Activated CD4-positive, alpha-beta memory T cell treated with anti-CD3 and anti-CD28 coated beads, Interleukin-2, amount 10 ng/mL, durations not matched to agents 7 days and 5 days (primary cell): ENCODE data around the gene PXYLP1. TPM values are rescaled to one million over a fixed set of nuclear protein-coding genes. Genes with fewer than 3 reads are reported as not detected.

Source experiments
- CTCF ChIA-PET: fragments of 350-600 bp; sonication (Branson Sonifier 250); formaldehyde crosslinking; loops from one replicate; lab custom pipeline; 2021; ENCODE audit warnings: antibody characterized with exemption, inconsistent platforms; lab: Charles Lee
- POLR2A ChIA-PET: fragments of 350-600 bp; sonication (Branson Sonifier 250); formaldehyde crosslinking; loops from one replicate; lab custom pipeline; 2021; ENCODE audit warnings: antibody characterized with exemption; lab: Charles Lee
- DNase-seq: peaks from one replicate; pipeline ENCODE4 v3.0.0-alpha.2; 2020
- H3K27ac Mint-ChIP-seq: one replicate; pipeline ENCODE4 v1.8.0; 2021; ENCODE audit warnings: mild to moderate bottlenecking, mixed read lengths
- H3K27me3 Mint-ChIP-seq: one replicate; pipeline ENCODE4 v1.8.0; 2021; ENCODE audit warnings: mixed read lengths
- H3K36me3 Mint-ChIP-seq: one replicate; pipeline ENCODE4 v1.8.0; 2021; ENCODE audit warnings: low read depth, mixed read lengths
- H3K4me1 Mint-ChIP-seq: one replicate; pipeline ENCODE4 v1.8.0; 2021; ENCODE audit warnings: mixed read lengths
- H3K4me3 Mint-ChIP-seq: one replicate; pipeline ENCODE4 v1.8.0; 2021; ENCODE audit warnings: mild to moderate bottlenecking, mixed read lengths
- H3K9me3 Mint-ChIP-seq: one replicate; pipeline ENCODE4 v1.8.0; 2021; ENCODE audit warnings: mixed read lengths
- total RNA-seq, 2 experiments: library from RNA; stranded (reverse); gene quantifications; one replicate each; pipeline ENCODE4 v1.2.3, GENCODE V29; 2021

PXYLP1 gene
- total RNA-seq, 2 experiments from 2014 or later = 16.1 to 16.5 TPM

DNA sequence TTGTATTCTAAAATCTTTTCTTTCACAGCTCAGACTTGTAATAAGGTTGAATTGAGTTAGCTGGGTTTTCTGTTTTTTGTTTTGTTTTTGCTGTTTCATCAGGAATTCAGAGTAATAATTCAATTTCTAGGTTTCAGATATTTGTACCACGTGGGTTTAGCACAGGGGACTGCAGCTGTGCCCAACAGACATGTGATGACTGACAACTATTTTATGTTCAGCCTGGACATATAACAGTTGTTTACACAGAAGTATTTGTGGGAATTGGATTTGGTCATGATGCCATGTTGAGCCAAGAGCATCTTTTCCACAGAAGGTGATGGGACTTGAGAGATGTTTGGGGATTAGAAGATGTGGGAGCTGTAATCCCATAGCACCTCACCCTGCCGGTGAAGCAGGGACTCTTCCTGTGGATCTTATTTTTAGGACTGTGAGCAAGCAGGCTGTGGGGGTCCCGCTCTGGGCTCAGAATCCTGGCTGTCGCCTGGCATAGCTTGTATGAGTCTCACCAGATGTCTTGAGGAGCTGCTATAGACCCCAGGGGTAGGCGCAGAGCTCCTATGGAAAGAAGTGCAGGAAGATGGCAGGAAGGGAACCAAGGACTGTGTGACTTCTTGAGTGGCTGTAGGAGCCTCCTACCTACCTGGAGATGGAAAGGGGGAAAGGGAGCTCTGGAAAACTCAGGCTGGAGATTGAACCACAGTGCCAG lies 23.7 kb downstream of the PXYLP1 start:
- POLR2A ChIA-PET = interaction anchor here (1.5 to 3.8 kb wide), 3 partner anchors 11 to 24 kb away, joined by 7 to 19 read pairs (median 14); partner anchors contain the start of gene PXYLP1
- Mint-ChIP-seq H3K4me1 (peaks cover 19% of the 10 kb centered on the region), H3K9me3 (no peaks in the 10 kb centered on the region), H3K36me3 (peaks cover under 1% of the 10 kb centered on the region), H3K27ac (peak overlapping the region; percentile 11), H3K27me3 (no peaks in the 10 kb centered on the region), H3K4me3 (no peak overlapping the region)
- DNase-seq = no peak
- CTCF ChIA-PET = interaction anchor here (1.0 to 3.4 kb wide), 9 partner anchors 10 to 63 kb away, joined by 3 to 52 read pairs (median 4); partner anchors contain the start of gene PXYLP1

DNA sequence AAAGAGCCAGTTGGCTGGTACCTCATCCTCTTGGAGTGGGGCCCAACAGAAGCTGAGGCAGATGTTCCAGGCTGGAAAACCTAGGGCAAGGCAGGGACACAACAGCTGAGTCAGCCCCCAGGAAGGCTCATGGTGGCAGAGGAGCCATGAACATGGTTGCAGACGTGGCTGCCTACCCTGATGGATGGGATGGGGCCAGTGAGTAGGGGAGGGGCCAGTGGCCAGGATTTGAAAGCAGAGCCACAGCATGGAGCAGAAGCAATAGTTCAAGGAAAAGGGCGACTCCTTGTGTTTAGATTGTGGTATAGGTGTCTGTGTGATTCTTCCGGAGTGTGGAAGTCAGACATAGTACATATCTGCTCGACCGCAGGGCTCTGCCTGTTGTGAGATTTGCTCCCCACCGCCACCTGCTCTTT lies 24.2 kb downstream of the PXYLP1 start:
- peak; percentile 50 for DNase-seq
- ChIA-PET POLR2A (interaction anchor here (1.5 to 3.8 kb wide), 3 partner anchors 11 to 24 kb away, joined by 7 to 19 read pairs (median 14); partner anchors contain the start of gene PXYLP1), CTCF (interaction anchor here (1.0 to 3.4 kb wide), 8 partner anchors 10 to 64 kb away, joined by 3 to 52 read pairs (median 4); partner anchors contain the start of gene PXYLP1)
- peaks cover 4% of the 10 kb centered on the region for H3K36me3 Mint-ChIP-seq
- H3K4me1 Mint-ChIP-seq = peaks cover 21% of the 10 kb centered on the region
- H3K27ac Mint-ChIP-seq = no peak overlapping the region
- H3K27me3 Mint-ChIP-seq = no peaks in the 10 kb centered on the region
- no peaks in the 10 kb centered on the region for H3K9me3 Mint-ChIP-seq
- no peak overlapping the region for H3K4me3 Mint-ChIP-seq

DNA sequence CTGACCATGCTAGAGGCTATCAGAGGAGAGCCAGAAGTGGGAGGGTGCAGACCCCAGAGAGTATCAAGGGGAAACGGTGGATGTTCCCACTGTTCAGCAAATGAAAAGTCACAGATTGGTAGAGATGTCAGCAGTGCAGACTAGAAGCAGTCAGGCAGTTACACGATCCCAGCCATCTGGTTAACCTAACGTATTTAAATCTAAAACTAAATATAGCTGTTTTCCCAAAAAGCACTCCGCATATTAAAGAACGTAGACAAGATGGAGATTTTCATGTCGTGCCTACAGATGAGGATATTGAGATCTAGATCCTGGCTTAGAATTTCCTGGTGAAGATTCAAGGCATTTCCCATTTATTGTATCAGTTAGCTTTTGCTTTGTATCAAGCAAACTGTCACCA lies 25.2 kb downstream of the PXYLP1 start:
- POLR2A ChIA-PET = interaction anchor here (3.0 to 3.8 kb wide), 2 partner anchors 10 to 25 kb away, joined by 14 to 19 read pairs; partner anchors contain the start of gene PXYLP1
- H3K9me3 Mint-ChIP-seq = no peaks in the 10 kb centered on the region
- no peak overlapping the region for H3K27ac Mint-ChIP-seq
- H3K27me3 Mint-ChIP-seq = no peaks in the 10 kb centered on the region
- no peak for DNase-seq
- CTCF ChIA-PET = interaction anchor here (0.5 to 3.4 kb wide), 6 partner anchors 9 to 65 kb away, joined by 3 to 52 read pairs (median 4); partner anchors contain the start of gene PXYLP1
- peaks cover 31% of the 10 kb centered on the region for H3K4me1 Mint-ChIP-seq
- no peak overlapping the region for H3K4me3 Mint-ChIP-seq
- H3K36me3 Mint-ChIP-seq = peaks cover 12% of the 10 kb centered on the region

DNA sequence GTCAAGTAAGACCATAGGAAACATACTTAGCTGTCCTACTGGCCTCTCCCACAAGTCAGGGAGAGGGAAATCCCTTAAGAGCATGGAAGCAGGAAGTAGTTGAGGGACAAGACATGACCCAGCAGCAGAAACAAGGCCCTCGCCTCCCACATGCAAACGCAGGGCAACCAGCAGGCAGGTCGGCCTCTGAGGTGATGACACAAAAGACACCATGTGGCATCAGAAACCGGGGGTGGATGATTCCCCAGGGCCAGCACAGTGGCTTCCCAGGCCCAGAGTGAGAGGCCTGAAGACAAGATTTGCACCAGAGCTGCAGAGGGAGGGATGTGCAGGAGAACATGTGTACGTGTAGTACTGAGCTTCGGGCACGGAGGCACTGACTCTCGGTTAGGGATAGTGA lies 26.3 kb downstream of the PXYLP1 start:
- H3K36me3 Mint-ChIP-seq = peaks cover 16% of the 10 kb centered on the region
- H3K9me3 Mint-ChIP-seq = no peaks in the 10 kb centered on the region
- DNase-seq = no peak
- H3K27ac Mint-ChIP-seq = no peak overlapping the region
- no peak overlapping the region for H3K4me3 Mint-ChIP-seq
- ChIA-PET POLR2A (interaction anchor here (1.6 to 1.7 kb wide), 2 partner anchors 9 to 26 kb away, joined by 8 to 11 read pairs; partner anchors contain the start of gene PXYLP1), CTCF (interaction anchor here (1.8 kb wide), 1 partner anchor 27 kb away, joined by 12 read pairs; the partner anchor contains the start of gene PXYLP1)
- no peaks in the 10 kb centered on the region for H3K27me3 Mint-ChIP-seq
- peaks cover 36% of the 10 kb centered on the region for H3K4me1 Mint-ChIP-seq

DNA sequence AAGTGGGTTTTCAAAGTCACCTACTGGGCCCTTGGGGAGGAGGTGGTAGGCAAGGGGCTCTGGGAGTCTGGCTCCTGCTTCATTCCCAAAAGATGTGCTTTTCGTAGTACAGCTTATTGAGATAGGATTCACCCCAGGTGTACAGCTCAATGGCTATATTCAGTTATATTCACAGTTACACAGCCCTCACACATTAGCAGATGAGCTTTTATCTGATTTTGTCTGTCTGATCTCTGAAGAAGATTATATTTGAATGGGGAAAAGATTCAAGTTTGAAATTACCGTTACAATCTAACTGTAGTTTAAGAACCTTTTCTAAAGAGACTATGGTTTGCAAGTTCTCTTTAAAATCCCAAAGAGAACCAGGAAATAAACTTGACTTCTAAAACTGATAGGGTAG lies 27.3 kb downstream of the PXYLP1 start:
- Mint-ChIP-seq H3K36me3 (peaks cover 16% of the 10 kb centered on the region), H3K27me3 (no peaks in the 10 kb centered on the region), H3K9me3 (no peaks in the 10 kb centered on the region), H3K4me1 (peaks cover 36% of the 10 kb centered on the region), H3K4me3 (no peak overlapping the region), H3K27ac (no peak overlapping the region)
- ChIA-PET POLR2A (interaction anchor here (1.6 to 1.7 kb wide), 2 partner anchors 8 to 27 kb away, joined by 8 to 11 read pairs; partner anchors contain the start of gene PXYLP1), CTCF (interaction anchor here (1.3 to 1.8 kb wide), 2 partner anchors 8 to 28 kb away, joined by 3 to 12 read pairs; partner anchors contain the start of gene PXYLP1)
- DNase-seq = no peak

DNA sequence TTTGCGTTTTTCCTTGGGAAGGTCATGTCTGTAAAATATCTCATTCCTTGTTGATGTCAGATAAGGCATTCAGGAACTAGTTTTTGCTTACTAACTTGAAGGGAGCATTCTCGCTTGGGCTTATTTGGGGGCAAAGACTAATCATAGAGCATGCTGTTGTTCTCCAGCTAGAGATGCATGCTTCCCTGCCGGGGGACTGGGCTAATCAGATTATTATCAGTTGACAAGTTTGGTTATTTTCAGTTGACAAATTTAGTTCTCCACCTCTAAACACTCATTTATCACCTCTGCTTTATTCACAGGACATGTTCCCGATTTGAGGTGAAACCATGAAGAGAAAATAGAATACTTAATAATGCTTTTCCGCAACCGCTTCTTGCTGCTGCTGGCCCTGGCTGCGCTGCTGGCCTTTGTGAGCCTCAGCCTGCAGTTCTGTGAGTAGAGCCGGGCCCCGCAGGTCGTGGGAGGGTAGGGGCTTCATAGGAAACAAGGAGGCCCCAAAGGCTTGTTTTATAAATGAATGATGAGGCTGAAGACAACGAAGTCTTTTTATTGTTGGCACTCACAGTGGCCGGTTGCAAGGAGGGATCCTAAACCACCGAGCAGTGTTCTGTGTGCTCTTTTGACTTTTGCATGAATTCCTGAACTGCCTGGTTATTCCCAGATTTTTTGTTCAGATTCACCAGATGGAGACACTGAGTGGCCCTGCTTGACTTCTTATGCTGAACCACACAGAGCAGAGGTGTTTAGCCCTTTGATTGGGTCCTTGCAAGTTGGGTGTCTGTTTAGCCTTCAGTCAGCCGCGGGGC lies 28.4 kb downstream of the PXYLP1 start:
- no peaks in the 10 kb centered on the region for H3K9me3 Mint-ChIP-seq
- ChIA-PET CTCF (interaction anchor here (1.8 kb wide), 1 partner anchor 29 kb away, joined by 12 read pairs; the partner anchor contains the start of gene PXYLP1), POLR2A (no interaction called here)
- peaks cover 36% of the 10 kb centered on the region for H3K4me1 Mint-ChIP-seq
- no peak overlapping the region for H3K4me3 Mint-ChIP-seq
- H3K36me3 Mint-ChIP-seq = peaks cover 18% of the 10 kb centered on the region
- no peaks in the 10 kb centered on the region for H3K27me3 Mint-ChIP-seq
- H3K27ac Mint-ChIP-seq = no peak overlapping the region
- no peak for DNase-seq

DNA sequence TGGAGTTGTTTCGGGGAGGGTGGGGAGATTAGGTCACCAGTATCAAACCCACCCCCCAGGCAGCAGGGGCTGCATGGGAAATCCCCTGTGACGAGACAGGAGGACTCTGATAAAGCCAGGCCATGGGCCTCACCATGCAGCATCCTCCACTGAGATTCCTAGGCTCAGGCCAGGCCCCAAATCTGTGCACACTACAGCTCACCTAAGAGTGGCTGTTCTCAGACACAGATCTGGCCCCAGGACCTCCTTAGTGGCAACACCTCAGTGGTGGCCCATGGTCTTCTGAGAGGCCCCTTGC lies 29.0 kb downstream of the PXYLP1 start:
- peaks cover 34% of the 10 kb centered on the region for H3K4me1 Mint-ChIP-seq
- no peaks in the 10 kb centered on the region for H3K9me3 Mint-ChIP-seq
- no peak for DNase-seq
- CTCF ChIA-PET = interaction anchor here (2.3 kb wide), 1 partner anchor 29 kb away, joined by 8 read pairs; the partner anchor contains the start of gene PXYLP1
- H3K27me3 Mint-ChIP-seq = no peaks in the 10 kb centered on the region
- peaks cover 18% of the 10 kb centered on the region for H3K36me3 Mint-ChIP-seq
- H3K4me3 Mint-ChIP-seq = no peak overlapping the region
- POLR2A ChIA-PET = no interaction called here
- no peak overlapping the region for H3K27ac Mint-ChIP-seq

DNA sequence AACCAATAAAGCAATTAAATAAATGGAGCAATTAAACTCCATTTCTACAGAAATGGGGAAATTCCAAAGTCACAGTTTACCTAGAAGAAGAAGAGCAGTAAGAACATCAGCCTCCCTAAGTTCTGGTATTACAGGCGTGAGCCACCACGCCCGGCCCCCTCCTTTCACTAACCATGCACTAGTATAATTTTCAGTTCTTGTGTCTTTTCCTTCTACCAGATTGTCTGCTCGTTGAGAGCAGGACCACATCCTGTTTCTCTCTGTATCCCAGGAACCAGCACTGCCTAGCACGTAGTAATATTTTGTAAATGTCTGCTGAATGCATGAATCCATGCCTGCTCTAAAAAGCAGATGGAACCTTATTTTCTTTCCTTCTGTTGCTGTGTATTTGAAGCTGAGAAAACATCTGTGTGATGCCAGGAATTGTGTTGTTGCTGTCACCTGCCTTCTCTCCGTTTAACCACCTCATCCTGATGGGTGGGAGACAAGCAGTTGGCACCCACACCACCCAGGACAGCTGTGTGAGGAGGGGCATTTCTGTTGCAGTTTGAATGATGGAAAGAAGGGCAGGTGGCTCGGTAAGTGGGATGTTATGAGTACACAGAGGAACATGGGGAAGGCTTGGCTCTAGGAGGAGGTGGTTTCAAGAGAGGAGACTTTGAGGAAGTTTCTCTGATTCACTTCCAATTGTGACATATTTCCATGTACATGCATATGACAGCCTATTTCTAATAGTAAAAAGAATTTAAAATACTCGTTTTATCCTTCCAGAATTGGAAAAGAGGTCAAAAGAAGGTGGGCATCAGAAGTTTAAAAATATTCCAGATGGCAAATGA lies 30.1 kb downstream of the PXYLP1 start:
- Mint-ChIP-seq H3K4me1 (peaks cover 33% of the 10 kb centered on the region), H3K4me3 (no peak overlapping the region), H3K9me3 (no peaks in the 10 kb centered on the region), H3K27me3 (no peaks in the 10 kb centered on the region), H3K27ac (no peak overlapping the region), H3K36me3 (peaks cover 18% of the 10 kb centered on the region)
- ChIA-PET CTCF (interaction anchor here (2.3 kb wide), 1 partner anchor 30 kb away, joined by 8 read pairs; the partner anchor contains the start of gene PXYLP1), POLR2A (no interaction called here)
- no peak for DNase-seq

DNA sequence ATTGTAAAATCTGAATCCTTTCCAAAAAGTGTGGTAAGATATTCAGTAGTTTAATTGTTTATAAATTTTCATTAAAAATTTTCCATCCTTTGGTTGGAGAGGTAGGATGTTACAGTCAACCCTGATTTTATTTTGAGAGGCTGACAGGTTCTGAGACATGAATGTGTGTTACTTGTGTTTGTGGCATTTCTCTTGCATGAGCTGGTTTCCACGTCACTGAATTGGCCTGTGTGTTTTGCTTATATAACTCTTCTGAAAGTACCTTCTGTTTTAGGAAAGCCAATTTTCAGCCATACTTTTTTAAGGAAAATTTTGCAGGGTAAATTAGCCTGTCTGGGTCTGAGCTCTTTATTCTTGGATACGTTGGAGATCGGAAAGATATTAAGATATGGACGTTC lies 30.7 kb downstream of the PXYLP1 start:
- H3K9me3 Mint-ChIP-seq = no peaks in the 10 kb centered on the region
- ChIA-PET CTCF (interaction anchor here (2.3 kb wide), 1 partner anchor 31 kb away, joined by 8 read pairs; the partner anchor contains the start of gene PXYLP1), POLR2A (no interaction called here)
- H3K4me3 Mint-ChIP-seq = no peak overlapping the region
- no peak overlapping the region for H3K27ac Mint-ChIP-seq
- H3K36me3 Mint-ChIP-seq = peaks cover 18% of the 10 kb centered on the region
- no peaks in the 10 kb centered on the region for H3K27me3 Mint-ChIP-seq
- peaks cover 38% of the 10 kb centered on the region for H3K4me1 Mint-ChIP-seq
- no peak for DNase-seq

DNA sequence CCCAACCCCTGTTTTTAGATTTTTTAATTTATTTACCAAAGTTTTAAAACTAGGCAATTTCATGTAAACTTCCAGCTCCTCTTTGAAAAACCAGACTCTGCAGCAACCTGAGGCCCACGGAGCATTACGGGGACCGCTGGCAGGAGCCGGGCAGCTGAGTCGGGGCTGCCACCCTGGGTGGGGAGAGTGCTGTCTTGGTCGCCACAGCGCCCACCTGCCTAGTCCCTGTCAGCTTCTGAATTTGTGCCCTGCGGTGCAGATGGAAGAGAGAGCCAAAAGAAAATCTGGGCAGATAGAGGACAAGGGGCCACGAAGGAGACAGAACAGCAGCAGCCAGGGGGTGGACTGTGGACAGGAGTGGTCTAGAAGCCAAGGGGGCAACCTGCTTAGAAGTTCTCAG lies 34.6 kb downstream of the PXYLP1 start:
- ChIA-PET POLR2A (interaction anchor here (0.8 to 5.8 kb wide), 7 partner anchors 8 to 41 kb away, joined by 3 to 53 read pairs (median 4); partner anchors contain the start of gene PXYLP1), CTCF (interaction anchor here (0.6 to 2.0 kb wide), 7 partner anchors 10 to 609 kb away, joined by 3 to 45 read pairs (median 4); partner anchors contain the start of gene PXYLP1)
- H3K27me3 Mint-ChIP-seq = no peaks in the 10 kb centered on the region
- H3K9me3 Mint-ChIP-seq = no peaks in the 10 kb centered on the region
- no peak for DNase-seq
- peak overlapping the region; percentile 25 for H3K4me3 Mint-ChIP-seq
- H3K27ac Mint-ChIP-seq = peak overlapping the region; percentile 92
- peaks cover 47% of the 10 kb centered on the region for H3K4me1 Mint-ChIP-seq
- peaks cover 20% of the 10 kb centered on the region for H3K36me3 Mint-ChIP-seq

DNA sequence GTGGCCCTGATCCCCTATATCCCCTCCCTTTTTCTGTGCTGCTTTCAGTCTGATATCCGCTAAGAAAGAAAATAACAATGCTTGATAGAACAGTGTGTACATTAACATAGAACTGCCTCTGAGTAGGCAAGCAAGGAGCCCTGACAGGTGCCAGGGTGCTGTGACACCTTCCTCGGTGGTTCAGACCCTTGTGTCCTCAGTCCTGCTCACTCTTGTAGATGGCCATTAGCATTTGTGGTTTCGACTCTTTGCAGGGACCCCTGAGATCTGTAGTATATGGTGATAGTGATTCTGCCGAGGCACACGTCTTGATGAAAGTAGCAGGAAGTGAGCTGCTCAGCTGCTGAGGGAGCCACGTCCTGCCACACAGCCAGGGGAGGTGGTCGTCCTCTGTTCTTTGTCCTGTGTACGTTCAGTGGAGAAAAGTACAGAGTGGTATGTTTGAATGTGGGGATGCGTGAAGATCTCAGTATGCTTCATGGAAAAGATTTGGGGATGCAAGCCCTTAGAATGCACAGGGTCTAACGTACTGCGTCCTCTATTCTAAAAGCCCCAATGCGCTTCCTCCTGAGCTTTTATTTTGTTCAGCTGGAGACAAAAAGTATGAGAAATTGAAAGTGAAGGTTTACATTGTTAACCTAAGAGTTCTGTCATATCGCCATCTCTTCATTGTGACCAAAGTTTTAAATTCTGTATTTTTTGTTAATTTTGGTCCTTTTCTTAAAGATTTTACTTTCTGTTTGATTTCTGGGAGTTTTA lies 35.4 kb downstream of the PXYLP1 start:
- ChIA-PET POLR2A (interaction anchor here (0.8 to 5.8 kb wide), 17 partner anchors 9 to 1878 kb away, joined by 3 to 53 read pairs (median 4); partner anchors contain the start of genes COPB2, PXYLP1 and SLC25A36), CTCF (interaction anchor here (0.6 to 2.0 kb wide), 23 partner anchors 8 to 608 kb away, joined by 3 to 45 read pairs (median 4); partner anchors contain the start of gene PXYLP1)
- Mint-ChIP-seq H3K4me3 (peak overlapping the region; percentile 76), H3K4me1 (peaks cover 43% of the 10 kb centered on the region), H3K27ac (peak overlapping the region; percentile 92), H3K36me3 (peaks cover 15% of the 10 kb centered on the region), H3K9me3 (no peaks in the 10 kb centered on the region), H3K27me3 (no peaks in the 10 kb centered on the region)
- DNase-seq = peak; percentile 52
